GM21515 (cell line): ENCODE data around the gene TIAM1.
"Not testable (repeated sequence)": the region's sequence is repeated elsewhere in the genome, so short reads cannot be mapped to it uniquely, and the experiment has no call there.

Experiments
- ATAC-seq: cut with Tn5 transposase; IDR thresholded peaks from one replicate; pipeline ENCODE4 v1.9.1; 2021; ENCODE audit not compliant: unreplicated experiment

The TIAM1 gene

DNA sequence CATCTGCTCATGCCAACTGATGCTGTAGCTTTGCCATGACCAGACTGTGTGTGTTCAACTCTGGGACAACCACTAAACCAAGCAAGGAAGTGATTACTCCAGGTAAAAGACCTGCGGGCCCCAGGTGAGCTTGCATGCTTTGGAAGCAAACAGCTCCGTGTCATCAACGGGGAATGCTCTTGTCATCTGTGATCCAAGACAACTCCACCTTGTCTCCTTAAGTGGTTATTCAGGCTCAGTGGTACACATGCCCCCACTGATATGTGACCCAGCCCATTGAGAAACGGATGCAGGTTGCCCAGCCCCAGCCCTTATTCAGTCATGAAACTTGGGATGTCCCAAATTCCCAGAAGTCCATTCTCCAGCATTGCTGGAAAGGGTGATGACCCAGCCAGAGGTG, 89.0 kb downstream of the TIAM1 start:
- no peak for ATAC-seq

GRCh38 chr21:31254131-31254530, 89.9 kb downstream of the TIAM1 start:
- no peak for ATAC-seq

GRCh38 chr21:31253684-31254083, 90.4 kb downstream of the TIAM1 start:
- ATAC-seq: no peak

GRCh38 chr21:31252611-31253010, 91.5 kb downstream of the TIAM1 start:
- ATAC-seq: no peak

DNA sequence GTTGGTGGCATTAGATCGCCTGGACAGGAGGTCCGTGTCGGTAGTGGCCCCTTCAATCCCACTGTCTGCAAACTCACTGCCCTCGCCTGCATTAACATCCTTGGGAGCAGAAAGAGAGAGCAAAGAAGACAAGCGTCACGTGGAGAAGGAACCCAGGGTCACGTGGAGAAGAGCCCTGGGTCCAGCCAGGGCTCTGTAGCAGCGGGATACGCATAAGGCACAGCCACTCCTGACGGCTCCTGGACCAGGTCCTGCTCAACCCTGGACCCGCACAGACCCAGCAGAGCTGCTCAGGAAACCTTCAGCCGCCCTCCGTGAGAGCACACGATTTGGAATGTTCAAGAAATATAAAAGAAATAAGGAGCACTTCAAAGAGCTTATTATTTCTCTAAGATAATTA, 92.0 kb downstream of the TIAM1 start:
- no peak for ATAC-seq

DNA sequence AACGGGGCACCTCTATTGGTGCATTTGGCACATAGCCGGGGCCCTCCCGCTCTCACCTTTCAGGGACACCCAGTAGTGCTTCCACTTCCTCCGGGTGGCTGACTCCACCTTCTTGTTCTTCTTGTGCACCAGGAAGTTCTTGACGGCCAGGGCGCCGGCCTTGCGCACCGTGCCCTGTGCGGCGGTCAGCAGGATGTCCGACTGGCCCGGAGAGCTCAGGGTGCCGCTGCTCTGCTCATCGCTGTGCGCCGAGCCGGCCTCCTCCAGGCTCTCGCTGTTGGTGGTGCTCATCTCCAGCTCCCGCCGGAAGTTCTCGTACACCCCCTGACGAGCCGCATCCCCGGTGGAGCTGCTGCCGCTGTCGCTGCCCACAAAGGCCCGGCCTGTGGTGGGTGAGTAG, 92.4 kb downstream of the TIAM1 start:
- no peak for ATAC-seq

GRCh38 chr21:31248598-31248997, 95.5 kb downstream of the TIAM1 start:
- ATAC-seq: no peak

DNA sequence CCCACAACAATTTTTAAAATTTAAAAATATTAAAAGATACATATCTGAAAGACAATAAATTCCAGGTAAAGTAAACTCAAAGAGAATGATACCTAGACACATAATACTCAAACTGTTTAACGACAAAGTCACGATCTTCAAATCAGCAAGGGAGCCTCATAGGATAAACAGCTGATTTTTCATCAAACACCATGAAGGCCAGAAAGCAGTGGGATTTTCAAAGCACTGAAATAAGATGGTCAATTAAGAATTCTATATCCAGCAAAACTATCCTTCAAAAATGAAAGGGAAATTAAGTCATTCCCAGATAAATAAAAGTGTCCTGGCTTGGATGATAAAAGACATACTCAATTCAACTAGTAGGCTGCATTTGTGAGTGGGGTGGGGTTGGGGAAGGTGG, 100.5 kb downstream of the TIAM1 start:
- no peak for ATAC-seq

DNA sequence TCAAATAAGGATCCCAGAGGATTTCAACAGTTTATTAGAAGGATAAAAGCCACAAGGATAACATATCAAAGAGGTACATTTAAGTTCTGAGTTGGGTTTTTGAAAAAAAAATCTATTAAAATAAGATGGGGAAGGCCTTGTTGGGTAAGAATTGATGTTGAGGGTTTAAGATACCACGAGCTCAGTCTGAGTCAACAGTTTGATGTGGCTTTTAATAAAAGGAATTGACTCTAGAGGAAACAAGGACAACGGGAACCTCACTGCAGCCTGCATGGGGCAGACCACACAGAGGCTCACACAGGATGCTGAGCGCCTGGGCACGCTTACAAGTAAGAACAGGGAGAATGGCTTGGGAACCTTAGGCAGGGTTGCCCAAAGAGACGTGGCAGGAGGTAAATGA, 107.5 kb downstream of the TIAM1 start:
- ATAC-seq: no peak

DNA sequence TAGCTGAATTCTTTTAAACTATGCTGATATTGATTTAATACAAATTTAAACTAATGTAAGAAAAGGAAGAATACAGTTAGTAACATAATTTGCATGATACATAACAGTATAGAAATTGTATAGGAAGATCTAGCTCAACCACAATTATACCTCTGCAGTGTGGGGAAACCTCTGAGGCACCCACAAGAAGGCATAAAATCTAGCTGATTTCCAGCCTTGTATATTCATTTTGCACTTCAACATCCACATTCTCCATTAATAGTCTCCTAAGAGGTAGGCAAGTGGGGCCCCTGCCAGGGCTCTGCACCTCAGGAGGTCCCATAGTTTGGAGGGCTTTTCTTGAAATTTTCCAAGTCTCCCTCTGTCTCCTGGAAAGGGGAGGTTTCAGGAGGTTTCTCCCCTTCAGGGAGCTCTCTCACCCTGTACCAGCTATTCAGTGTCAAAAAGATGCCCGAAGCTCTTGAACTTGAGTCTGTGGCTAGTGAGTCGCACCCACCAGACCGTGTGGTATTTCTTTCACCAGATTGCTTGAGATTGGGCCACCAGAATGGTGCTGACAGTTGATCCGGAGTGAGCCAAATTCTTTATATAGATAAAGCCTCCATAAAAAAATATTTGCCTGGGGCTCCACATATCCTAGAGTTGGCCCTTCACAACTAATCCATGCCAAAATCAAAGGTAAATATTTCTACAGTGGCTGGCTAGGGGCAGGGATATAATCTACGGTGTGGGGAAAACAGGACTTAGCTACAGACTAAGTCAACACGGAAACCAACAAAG, 108.2 kb downstream of the TIAM1 start:
- ATAC-seq: no peak

GRCh38 chr21:31234936-31235335, 109.1 kb downstream of the TIAM1 start:
- ATAC-seq: no peak

DNA sequence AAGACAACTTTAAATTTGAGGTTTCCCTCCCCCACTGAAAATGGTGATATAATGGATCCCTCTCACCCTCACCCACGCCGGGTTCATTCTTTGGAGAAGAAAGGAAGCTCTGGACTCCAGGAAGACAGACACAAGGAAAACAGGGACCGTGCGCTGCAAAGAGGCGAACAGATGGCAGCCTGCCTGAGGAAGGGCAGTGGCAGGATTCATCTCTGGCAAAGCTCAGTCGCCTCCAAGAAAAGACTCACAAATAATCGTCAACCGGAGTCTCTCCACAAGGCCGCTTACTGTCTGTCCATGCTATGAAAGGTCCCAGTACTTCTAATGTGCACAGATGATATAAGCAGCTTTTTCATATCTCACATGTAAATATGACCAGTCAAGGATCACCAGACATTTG, 110.3 kb downstream of the TIAM1 start:
- no peak for ATAC-seq

GRCh38 chr21:31232344-31232743, 111.7 kb downstream of the TIAM1 start:
- no peak for ATAC-seq

DNA sequence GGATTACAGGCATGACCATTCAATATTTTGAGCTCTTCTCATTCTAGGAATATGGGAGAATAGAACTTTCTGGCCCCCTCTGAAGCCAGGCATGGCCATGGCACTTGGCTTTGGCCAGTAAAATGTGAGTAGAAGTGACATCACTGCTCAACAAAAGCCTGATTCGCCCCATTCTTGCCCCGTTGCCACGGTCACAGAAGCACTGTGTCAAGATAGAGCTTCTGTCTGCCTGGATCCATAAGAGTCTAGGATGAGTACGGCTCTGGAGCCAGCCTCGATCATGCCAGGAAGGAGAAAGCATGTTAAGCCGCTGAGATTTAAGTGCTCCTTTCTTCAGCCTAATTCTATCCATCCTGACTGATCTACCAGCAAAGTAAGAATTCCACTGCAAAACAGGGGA, 113.1 kb downstream of the TIAM1 start:
- ATAC-seq: no peak

- ATAC-seq: not testable (repeated sequence)
Measured at GRCh38 chr21:31228723-31229122, 115.3 kb downstream of the TIAM1 start.

GRCh38 chr21:31225713-31226112, 118.3 kb downstream of the TIAM1 start:
- ATAC-seq: no peak

- ATAC-seq: no peak
Measured at GRCh38 chr21:31222142-31222541, 121.9 kb downstream of the TIAM1 start.

GRCh38 chr21:31221043-31221442, 123.0 kb downstream of the TIAM1 start:
- no peak for ATAC-seq

GRCh38 chr21:31220575-31220974, 123.5 kb downstream of the TIAM1 start:
- ATAC-seq: no peak

DNA sequence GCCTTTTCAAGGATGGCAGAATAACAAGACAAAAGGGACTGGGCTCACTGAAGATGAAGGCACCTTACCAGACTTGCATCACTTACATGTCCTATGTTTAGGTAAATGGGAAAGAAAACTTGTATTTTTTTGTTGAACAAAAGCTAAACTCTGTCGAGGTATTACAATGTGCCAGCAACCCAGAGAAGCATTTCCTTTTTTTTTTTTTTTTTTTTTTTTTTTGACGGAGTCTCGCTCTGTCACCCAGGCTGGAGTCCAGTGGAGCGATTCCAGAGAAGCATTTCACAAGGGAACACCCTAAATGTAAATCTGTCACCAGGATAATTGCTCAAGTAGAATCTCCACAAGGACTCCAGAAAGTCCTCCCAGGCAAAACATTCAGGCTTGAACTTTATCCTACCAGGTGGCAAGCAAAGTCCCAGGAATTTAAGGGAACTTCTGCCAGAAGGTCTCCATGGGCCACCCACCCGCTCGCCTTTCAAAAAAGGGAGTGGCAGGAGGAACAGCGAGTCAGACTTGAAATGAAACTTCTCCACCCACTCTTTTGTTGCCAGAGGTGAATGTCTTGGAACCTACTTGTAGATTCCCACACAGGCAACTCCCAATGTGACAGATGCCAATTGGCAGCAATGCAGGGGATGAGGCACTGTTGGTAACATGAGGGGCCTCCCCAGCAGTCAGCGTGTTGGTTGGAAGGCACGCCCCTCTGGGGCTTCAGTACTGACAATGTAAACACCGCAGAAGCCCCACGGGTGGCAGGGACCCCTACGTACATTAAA, 125.0 kb downstream of the TIAM1 start:
- ATAC-seq: no peak

DNA sequence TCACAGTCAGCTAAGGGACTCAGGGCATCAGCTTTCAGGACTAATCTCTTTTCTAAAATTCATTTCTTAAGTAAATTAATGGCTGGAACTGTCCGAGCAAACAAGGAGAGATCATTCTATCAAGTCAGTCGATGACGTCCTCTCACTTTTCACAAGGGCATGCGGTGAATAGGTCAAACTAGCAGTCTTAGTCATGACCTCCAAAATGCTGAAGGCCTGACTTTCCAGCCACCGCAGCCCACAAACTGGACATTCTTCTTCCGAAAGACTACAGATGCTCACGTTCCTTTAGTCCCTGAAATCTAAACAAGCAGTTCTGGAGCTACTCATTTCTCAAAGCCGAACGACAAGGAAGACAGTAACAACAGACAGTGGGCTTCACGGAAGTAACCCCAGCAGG, 127.9 kb downstream of the TIAM1 start:
- no peak for ATAC-seq

- no peak for ATAC-seq
Measured at GRCh38 chr21:31213787-31214186, 130.3 kb downstream of the TIAM1 start.
